ENCODE measurements around the gene SPOP. TPM values are rescaled to one million over a fixed set of nuclear protein-coding genes. Genes with fewer than 3 reads are reported as not detected.
"Not testable (repeated sequence)": the region's sequence is repeated elsewhere in the genome, so short reads cannot be mapped to it uniquely, and the experiment has no call there.

Gene SPOP
- 56.0 and 61.4 TPM in 2 replicates for total RNA-seq

- Mint-ChIP-seq H3K9me3 (peaks cover 6% of the 10 kb centered on the region), H3K27me3 (peaks cover 7% of the 10 kb centered on the region), H3K36me3 (ENCODE audit: low read depth) (peaks cover 24% of the 10 kb centered on the region), H3K27ac (peak within 1 kb of the TSS; percentile 99), H3K4me1 (peaks cover 44% of the 10 kb centered on the region), H3K4me3 (peak within 1 kb of the TSS; percentile 95)
- DNase-seq: peak; percentile 100
- intact Hi-C loops (cut with micrococcal nuclease): loop anchor here (1.0 to 5.0 kb wide), 6 partner anchors 10 to 1189 kb away; partner anchors contain the start of gene TOB1
These were observed at the start of gene SPOP for GRCh38 chr17:49677933-49678847. Gene SPOP (minus strand): TSS chr17:49678097. CDS start chr17:49622810, 55,287 bp downstream.

GRCh38 chr17:49727380-49727779, 49.5 kb upstream of the SPOP start:
- peaks cover 53% of the 10 kb centered on the region for H3K36me3 Mint-ChIP-seq (ENCODE audit: low read depth)

GRCh38 chr17:49725452-49726130, 47.7 kb upstream of the SPOP start:
- H3K4me3 Mint-ChIP-seq: no peak overlapping the region

More at GRCh38 chr17:49727380-49727779, 49.5 kb upstream of the SPOP start:
- Mint-ChIP-seq H3K4me1 (peaks cover 24% of the 10 kb centered on the region), H3K27me3 (no peaks in the 10 kb centered on the region), H3K9me3 (no peaks in the 10 kb centered on the region), H3K4me3 (no peak overlapping the region), H3K27ac (peak overlapping the region; percentile 25)
- DNase-seq: no peak
- intact Hi-C loops (cut with micrococcal nuclease): no loop called here

GRCh38 chr17:49724552-49724951, 46.7 kb upstream of the SPOP start:
- H3K4me3 Mint-ChIP-seq; H3K27me3 Mint-ChIP-seq; H3K27ac Mint-ChIP-seq; DNase-seq; intact Hi-C loops (cut with micrococcal nuclease); H3K9me3 Mint-ChIP-seq: not testable (repeated sequence)
- H3K4me1 Mint-ChIP-seq: peaks cover 14% of the 10 kb centered on the region
- H3K36me3 Mint-ChIP-seq (ENCODE audit: low read depth): peaks cover 52% of the 10 kb centered on the region

More at GRCh38 chr17:49725452-49726130, 47.7 kb upstream of the SPOP start:
- Mint-ChIP-seq H3K9me3 (no peaks in the 10 kb centered on the region), H3K27me3 (no peaks in the 10 kb centered on the region), H3K27ac (no peak overlapping the region), H3K36me3 (ENCODE audit: low read depth) (peaks cover 48% of the 10 kb centered on the region), H3K4me1 (peaks cover 15% of the 10 kb centered on the region)
- intact Hi-C loops (cut with micrococcal nuclease): no loop called here
- DNase-seq: no peak

- H3K27me3 Mint-ChIP-seq: no peaks in the 10 kb centered on the region
- intact Hi-C loops (cut with micrococcal nuclease): no loop called here
- no peak overlapping the region for H3K27ac Mint-ChIP-seq
- H3K4me3 Mint-ChIP-seq: no peak overlapping the region
- DNase-seq: no peak
- H3K9me3 Mint-ChIP-seq: no peaks in the 10 kb centered on the region
- peaks cover 6% of the 10 kb centered on the region for H3K4me1 Mint-ChIP-seq
- peaks cover 51% of the 10 kb centered on the region for H3K36me3 Mint-ChIP-seq (ENCODE audit: low read depth)
These were observed 45.5 kb upstream of the SPOP start for GRCh38 chr17:49723423-49723822.

- peaks cover 9% of the 10 kb centered on the region for H3K4me1 Mint-ChIP-seq
- intact Hi-C loops (cut with micrococcal nuclease): no loop called here
- peaks cover 55% of the 10 kb centered on the region for H3K36me3 Mint-ChIP-seq (ENCODE audit: low read depth)
- H3K9me3 Mint-ChIP-seq: no peaks in the 10 kb centered on the region
- DNase-seq: no peak
- H3K27ac Mint-ChIP-seq: no peak overlapping the region
- no peak overlapping the region for H3K4me3 Mint-ChIP-seq
- no peaks in the 10 kb centered on the region for H3K27me3 Mint-ChIP-seq
These were observed 44.2 kb upstream of the SPOP start for GRCh38 chr17:49722066-49722465.

GRCh38 chr17:49717371-49717861, 39.5 kb upstream of the SPOP start:
- H3K27me3 Mint-ChIP-seq: no peaks in the 10 kb centered on the region
- H3K4me1 Mint-ChIP-seq: peaks cover 26% of the 10 kb centered on the region
- no peak overlapping the region for H3K4me3 Mint-ChIP-seq
- H3K36me3 Mint-ChIP-seq (ENCODE audit: low read depth): peaks cover 52% of the 10 kb centered on the region
- intact Hi-C loops (cut with micrococcal nuclease): loop anchor here (2.0 kb wide), 2 partner anchors 23 to 71 kb away; partner anchors contain the start of gene KAT7
- H3K9me3 Mint-ChIP-seq: no peaks in the 10 kb centered on the region
- no peak for DNase-seq
- peak overlapping the region; percentile 85 for H3K27ac Mint-ChIP-seq

- Mint-ChIP-seq H3K36me3 (ENCODE audit: low read depth) (peaks cover 50% of the 10 kb centered on the region), H3K9me3 (no peaks in the 10 kb centered on the region)
- intact Hi-C loops (cut with micrococcal nuclease): loop anchor here (2.0 kb wide), 2 partner anchors 24 to 72 kb away; partner anchors contain the start of gene KAT7
These were observed 38.9 kb upstream of the SPOP start for GRCh38 chr17:49716668-49717364.

GRCh38 chr17:49715717-49716279, 37.9 kb upstream of the SPOP start:
- H3K4me3 Mint-ChIP-seq: peak overlapping the region; percentile 43
- H3K9me3 Mint-ChIP-seq: no peaks in the 10 kb centered on the region
- peaks cover 53% of the 10 kb centered on the region for H3K36me3 Mint-ChIP-seq (ENCODE audit: low read depth)
- peaks cover 26% of the 10 kb centered on the region for H3K4me1 Mint-ChIP-seq
- intact Hi-C loops (cut with micrococcal nuclease): loop anchor here (2.0 kb wide), 2 partner anchors 25 to 73 kb away; partner anchors contain the start of gene KAT7
- H3K27me3 Mint-ChIP-seq: no peaks in the 10 kb centered on the region
- peak overlapping the region; percentile 88 for H3K27ac Mint-ChIP-seq
- no peak for DNase-seq

More at GRCh38 chr17:49716668-49717364, 38.9 kb upstream of the SPOP start:
- DNase-seq: no peak
- Mint-ChIP-seq H3K4me1 (peaks cover 26% of the 10 kb centered on the region), H3K27ac (peak overlapping the region; percentile 88), H3K4me3 (no peak overlapping the region), H3K27me3 (no peaks in the 10 kb centered on the region)

GRCh38 chr17:49715216-49715615, 37.3 kb upstream of the SPOP start:
- Mint-ChIP-seq H3K36me3 (ENCODE audit: low read depth) (peaks cover 54% of the 10 kb centered on the region), H3K27ac (peak overlapping the region; percentile 88), H3K9me3 (no peaks in the 10 kb centered on the region), H3K4me3 (peak overlapping the region; percentile 43), H3K4me1 (peaks cover 26% of the 10 kb centered on the region), H3K27me3 (no peaks in the 10 kb centered on the region)
- no peak for DNase-seq
- intact Hi-C loops (cut with micrococcal nuclease): no loop called here

- peak overlapping the region; percentile 96 for H3K4me3 Mint-ChIP-seq
- H3K27ac Mint-ChIP-seq: peak overlapping the region; percentile 99
- intact Hi-C loops (cut with micrococcal nuclease): loop anchor here (1.0 to 10.0 kb wide), 10 partner anchors 12 to 387 kb away; partner anchors contain the start of genes DLX3, FAM117A, KAT7 and PDK2
- H3K4me1 Mint-ChIP-seq: peaks cover 28% of the 10 kb centered on the region
- H3K27me3 Mint-ChIP-seq: no peaks in the 10 kb centered on the region
- H3K9me3 Mint-ChIP-seq: no peaks in the 10 kb centered on the region
- peak; percentile 64 for DNase-seq
- H3K36me3 Mint-ChIP-seq (ENCODE audit: low read depth): peaks cover 33% of the 10 kb centered on the region
These were observed 30.8 kb upstream of the SPOP start for GRCh38 chr17:49708515-49709183.
